Ovary (tissue), 3 donors: ENCODE data around the gene CEP85.

ENCODE experiments used
- CTCF ChIP-seq, 3 donors: fragments of 450-650 bp in 2 of 3; fragments of 200-600 bp in 1 of 3; IDR thresholded peaks; one replicate each; pipeline versions ENCODE4 v1.5.1 to v1.8.0; 2016 to 2022; ENCODE audit warnings: antibody characterized with exemption in 3 of 3, mild to moderate bottlenecking in 1 of 3
- POLR2A ChIP-seq: fragments of 450-650 bp; IDR thresholded peaks from one replicate; pipeline ENCODE4 v1.6.1; 2017; ENCODE audit warnings: antibody characterized with exemption, mild to moderate bottlenecking, moderate library complexity
- donor health status: DM: no; HTN: no; CAD: no.

GRCh38 chr1:26315874-26316850 lies 82.2 kb downstream of the CEP85 start:
- TF ChIP-seq CTCF (IDR thresholded peaks at IDR 0.05) (no peak), POLR2A (no peak)
